ENCODE measurements around the gene SYNGAP1. TPM values are rescaled to one million over a fixed set of nuclear protein-coding genes. Genes with fewer than 3 reads are reported as not detected.

Gene SYNGAP1
- total and polyA plus RNA-seq, 9 of the 15 experiments (the other 6 are each of a cell fraction or from before 2014, with no cell fraction given): 0.01 to 22.8 (median 3.2) TPM

DNA sequence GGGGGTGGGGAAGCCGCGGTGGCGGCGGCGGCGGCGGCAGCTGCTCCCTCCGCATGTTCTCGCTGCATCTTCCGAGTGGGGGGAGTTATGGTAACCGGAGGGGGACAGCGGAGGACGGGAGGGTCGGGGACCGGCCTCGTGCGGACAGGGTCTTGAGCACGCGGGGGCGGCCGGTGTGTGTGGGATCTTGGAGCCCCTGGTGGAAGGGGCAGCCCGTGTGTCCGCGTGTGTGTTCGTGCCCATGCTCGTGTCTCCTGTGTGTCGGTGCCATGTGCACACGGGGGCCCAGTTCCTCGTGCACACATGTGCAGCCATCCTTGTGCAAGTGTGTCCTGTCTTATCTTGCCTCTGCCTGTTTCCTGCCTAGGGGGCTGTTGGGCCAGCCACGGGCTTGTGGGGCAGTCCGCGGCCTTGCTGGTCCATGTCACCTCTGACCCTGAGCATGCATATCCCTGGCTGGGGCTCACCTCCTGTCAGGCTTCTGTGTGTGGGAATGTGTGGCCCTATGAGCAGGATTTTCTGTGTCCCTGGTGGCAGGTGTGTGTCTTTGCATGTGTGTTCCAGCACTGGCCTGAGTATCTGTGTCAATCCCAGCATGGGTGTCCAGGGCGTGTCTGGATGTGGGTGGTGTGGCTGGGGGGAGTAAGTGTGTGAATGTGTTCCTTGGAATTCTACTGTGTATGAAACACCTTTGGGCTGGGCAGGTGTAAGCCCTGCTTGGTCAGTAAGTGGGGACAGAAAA, 8.5 kb downstream of the SYNGAP1 start (continued):
- TF ChIP-seq THRB (CRISPR knock-in tag; conservative IDR thresholded peaks at IDR 0.05) (0 out of 2 replicates have a peak, but pooled peaks have one; percentile 15), ZSCAN32 (CRISPR knock-in tag; IDR thresholded peaks at IDR 0.05) (0 out of 2 replicates have a peak, but pooled peaks have one; percentile 4), ZNF140 (CRISPR knock-in tag; IDR thresholded peaks at IDR 0.05) (no peak), PCBP1 (IDR thresholded peaks at IDR 0.05; ENCODE audit: low read depth, low read length, poor library complexity, severe bottlenecking) (peak; percentile 74), KDM2B (CRISPR knock-in tag; IDR thresholded peaks at IDR 0.05) (peak; percentile 62; the same call in 1 of the 2 replicates), ZNF445 (CRISPR knock-in tag; IDR thresholded peaks at IDR 0.05; ENCODE audit: low read depth) (no peak), USF2 (CRISPR knock-in tag; IDR thresholded peaks at IDR 0.05) (no peak), POLR2H (tag; IDR thresholded peaks at IDR 0.05; ENCODE audit: low read depth) (no peak), MECOM (CRISPR knock-in tag; IDR thresholded peaks at IDR 0.05) (no peak), CBFA2T2 (conservative IDR thresholded peaks at IDR 0.05) (peak; percentile 54), RBM34 (IDR thresholded peaks at IDR 0.05; ENCODE audit: borderline replicate concordance, insufficient read depth, low read length) (no peak), USF1 (CRISPR knock-in tag; IDR thresholded peaks at IDR 0.05) (peak; percentile 65), MYNN (IDR thresholded peaks at IDR 0.05) (peak; percentile 22), MYNN (CRISPR knock-in tag; IDR thresholded peaks at IDR 0.05) (no peak), HIVEP1 (CRISPR knock-in tag; IDR thresholded peaks at IDR 0.05) (no peak), RBBP5 (IDR thresholded peaks at IDR 0.05; ENCODE audit: borderline replicate concordance, insufficient read depth, low read length, poor library complexity, severe bottlenecking) (peak; percentile 23), ZNF695 (CRISPR knock-in tag; IDR thresholded peaks at IDR 0.05) (no peak), SMARCA5 (IDR thresholded peaks at IDR 0.05) (peak; percentile 61; the same call in 1 of the 2 replicates), PHF8 (IDR thresholded peaks at IDR 0.05; ENCODE audit: borderline replicate concordance, low read length) (peak; percentile 50; the same call in 1 of the 2 replicates), MAZ (CRISPR knock-in tag; conservative IDR thresholded peaks at IDR 0.05 in 1 of 2, IDR thresholded peaks at IDR 0.05 in 1 of 2) (peak in 1 of 2 experiments; percentile 88; a peak in 3 of 4 replicates), KLF10 (CRISPR knock-in tag; IDR thresholded peaks at IDR 0.05) (no peak), HDAC1 (IDR thresholded peaks at IDR 0.05) (peak in 1 of 2 experiments; percentile 89; a peak in 2 of 4 replicates)
- TF ChIP-seq, protein P1, sequence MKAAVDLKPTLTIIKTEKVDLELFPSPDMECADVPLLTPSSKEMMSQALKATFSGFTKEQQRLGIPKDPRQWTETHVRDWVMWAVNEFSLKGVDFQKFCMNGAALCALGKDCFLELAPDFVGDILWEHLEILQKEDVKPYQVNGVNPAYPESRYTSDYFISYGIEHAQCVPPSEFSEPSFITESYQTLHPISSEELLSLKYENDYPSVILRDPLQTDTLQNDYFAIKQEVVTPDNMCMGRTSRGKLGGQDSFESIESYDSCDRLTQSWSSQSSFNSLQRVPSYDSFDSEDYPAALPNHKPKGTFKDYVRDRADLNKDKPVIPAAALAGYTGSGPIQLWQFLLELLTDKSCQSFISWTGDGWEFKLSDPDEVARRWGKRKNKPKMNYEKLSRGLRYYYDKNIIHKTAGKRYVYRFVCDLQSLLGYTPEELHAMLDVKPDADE (conservative IDR thresholded peaks at IDR 0.05; ENCODE audit: control insufficient read depth, low read depth, low read length): peak; percentile 66; the same call in 1 of the 2 replicates
